Endothelial cell of umbilical vein (primary cell): ENCODE measurements around the gene RELCH. TPM values are rescaled to one million over a fixed set of nuclear protein-coding genes. Genes with fewer than 3 reads are reported as not detected.

Experiments used
- BruUV-seq: library from RNA; stranded (reverse); fragments of 400-500 nt; replicated peaks from 2 replicates; lab custom pipeline; 2021; lab: Mats Ljungman, UMichigan
- CTCF ChIA-PET: fragments of 300-600, 350-600 bp; sonication (Branson Sonifier 250); formaldehyde crosslinking; loops from one replicate; lab custom pipeline; 2021; ENCODE audit warnings: antibody characterized with exemption, inconsistent platforms; lab: Charles Lee
- POLR2A ChIA-PET: fragments of 300-600, 350-600 bp; sonication (Branson Sonifier 250); formaldehyde crosslinking; loops from one replicate; lab custom pipeline; 2021; ENCODE audit warnings: antibody characterized with exemption, inconsistent platforms; lab: Charles Lee
- DNase-seq: peaks from one replicate; pipeline ENCODE4 v3.0.0-alpha.2; 2011; ENCODE audit warnings: low read depth, low spot score
- FAIRE-seq: peaks from 2 replicates; lab custom pipeline; 2011; peaks lifted over from hg19 to GRCh38; lab: Jason Lieb, UNC
- H2AFZ ChIP-seq: 2 replicates; pipeline ENCODE4 v1.6.0; 2012; ENCODE audit warnings: low read depth, low read length, control low read depth, inconsistent platforms
- H3K27ac ChIP-seq: 2 replicates; pipeline ENCODE4 v1.5.1; 2011; ENCODE audit warnings: low read depth, mild to moderate bottlenecking, control low read depth, low read length, moderate library complexity; ENCODE audit not compliant: insufficient read depth
- H3K27me3 ChIP-seq, 2 experiments: 2 replicates each; pipeline versions ENCODE4 v1.6.0 to v1.6.1; 2011; ENCODE audit warnings: low read length in 2 of 2, mixed read lengths in 1 of 2; ENCODE audit not compliant: control insufficient read depth in 2 of 2, insufficient read depth in 2 of 2
- H3K36me3 ChIP-seq, 2 experiments: 2 replicates in 1 of 2; 3 replicates in 1 of 2; pipeline ENCODE4 v1.5.1; 2011; ENCODE audit warnings: low read length in 2 of 2, mild to moderate bottlenecking in 1 of 2, moderate library complexity in 1 of 2; ENCODE audit not compliant: control insufficient read depth in 2 of 2, insufficient read depth in 2 of 2; ENCODE audit errors: extremely low read depth in 1 of 2
- H3K4me1 ChIP-seq: 3 replicates; pipeline ENCODE4 v1.5.1; 2011; ENCODE audit warnings: mild to moderate bottlenecking, low read length; ENCODE audit not compliant: control insufficient read depth, insufficient read depth; ENCODE audit errors: extremely low read depth
- H3K4me2 ChIP-seq: 2 replicates; pipeline ENCODE4 v1.6.1; 2011; ENCODE audit warnings: low read length, control low read depth, mixed read lengths; ENCODE audit not compliant: insufficient read depth
- H3K4me3 ChIP-seq, 3 experiments: fragments of 200-600 bp in 1 of 3; sonication (generic), shearing (Covaris generic) in 1 of 3; replicated peaks in 1 of 3; 2 replicates each; pipeline ENCODE4 v1.5.1; 2011 to 2016; ENCODE audit warnings: control low read depth in 3 of 3, low read length in 3 of 3, mild to moderate bottlenecking in 2 of 3, inconsistent platforms in 1 of 3, low read depth in 1 of 3, moderate library complexity in 1 of 3; ENCODE audit not compliant: insufficient read depth in 1 of 3
- H3K79me2 ChIP-seq: 2 replicates; pipeline ENCODE4 v1.6.0; 2012; ENCODE audit warnings: low read length, inconsistent platforms; ENCODE audit not compliant: control insufficient read depth, insufficient read depth
- H3K9ac ChIP-seq: replicated peaks from 2 replicates; pipeline ENCODE3; 2011; ENCODE audit warnings: low read length, control low read depth; ENCODE audit not compliant: insufficient read depth; ENCODE audit errors: extremely low read depth
- H3K9me1 ChIP-seq: replicated peaks from 3 replicates; pipeline ENCODE4 v1.6.0; 2011; ENCODE audit warnings: mild to moderate bottlenecking, low read length; ENCODE audit not compliant: control insufficient read depth, insufficient read depth; ENCODE audit errors: extremely low read depth
- H3K9me3 ChIP-seq: replicated peaks from 2 replicates; pipeline ENCODE4 v1.5.1; 2012; ENCODE audit warnings: low read length, inconsistent platforms; ENCODE audit not compliant: control insufficient read depth, insufficient read depth
- H4K20me1 ChIP-seq: replicated peaks from 2 replicates; pipeline ENCODE3; 2011; ENCODE audit warnings: mild to moderate bottlenecking, low read length; ENCODE audit not compliant: control insufficient read depth, insufficient read depth; ENCODE audit errors: extremely low read depth
- CTCF ChIP-seq, 2 donors: IDR thresholded peaks; 1 replicate in 1 of 2; 2 replicates in 1 of 2; pipeline ENCODE4 v1.5.1; 2011; ENCODE audit warnings: low read length in 2 of 2, mild to moderate bottlenecking in 2 of 2, moderate library complexity in 2 of 2, control low read depth in 1 of 2, inconsistent platforms in 1 of 2, low read depth in 1 of 2; ENCODE audit not compliant: insufficient read depth in 1 of 2; ENCODE audit errors: extremely low read depth in 1 of 2
- EZH2 ChIP-seq: IDR thresholded peaks from 2 replicates; pipeline ENCODE4 v1.6.1; 2012; ENCODE audit warnings: borderline replicate concordance, low read depth, mild to moderate bottlenecking, moderate library complexity, low read length, inconsistent platforms; ENCODE audit not compliant: severe bottlenecking
- FOS ChIP-seq: IDR thresholded peaks from 2 replicates; pipeline ENCODE4 v1.6.1; 2011; ENCODE audit warnings: mild to moderate bottlenecking, low read length, moderate library complexity, borderline replicate concordance; ENCODE audit not compliant: insufficient read depth
- GATA2 ChIP-seq: IDR thresholded peaks from 2 replicates; pipeline ENCODE4 v1.7.0; 2011; ENCODE audit warnings: low read depth, mild to moderate bottlenecking, moderate library complexity, mixed read lengths, low read length; ENCODE audit not compliant: insufficient read length, insufficient read depth
- JUN ChIP-seq: IDR thresholded peaks from 2 replicates; pipeline ENCODE4 v1.6.1; 2011; ENCODE audit warnings: borderline replicate concordance, low read depth; ENCODE audit not compliant: insufficient read length, insufficient read depth
- MAX ChIP-seq: IDR thresholded peaks from 2 replicates; pipeline ENCODE4 v1.6.1; 2011; ENCODE audit not compliant: insufficient read depth, insufficient read length
- MYC ChIP-seq: IDR thresholded peaks from one replicate; pipeline ENCODE4 v1.6.1; 2011; ENCODE audit warnings: mild to moderate bottlenecking, low read depth, low read length
- POLR2A ChIP-seq: IDR thresholded peaks from 2 replicates; pipeline ENCODE4 v1.6.1; 2012; ENCODE audit warnings: low read depth, mild to moderate bottlenecking, control low read depth, low read length
- POLR2AphosphoS5 ChIP-seq: IDR thresholded peaks from 2 replicates; pipeline ENCODE4 v1.6.1; 2012; ENCODE audit warnings: low read depth, mild to moderate bottlenecking, control low read depth, low read length, moderate library complexity; ENCODE audit not compliant: insufficient read depth
- dilution Hi-C: fragments of 300-500 bp; cut with MboI; formaldehyde crosslinking; loops from one replicate; pipeline ENCODE4 v1.15.0; 2019; ENCODE audit warnings: low sequenced_read_pairs; ENCODE audit not compliant: extremely low pct_ligation_motif_present
- intact Hi-C: fragments of 100-400 bp; cut with micrococcal nuclease; formaldehyde crosslinking; loops from one replicate; pipeline ENCODE4 v1.10.0; 2022
- polyA plus RNA-seq, 4 experiments: library from polyadenylated mRNA; depleted of rRNA in 3 of 4; stranded (reverse) in 3 of 4; unstranded in 1 of 4; fragments of >200 nt; gene quantifications; 2 replicates each; pipeline versions ENCODE4 v1.2.1 to v1.2.3, GENCODE V29; 2011 to 2012; ENCODE audit warnings: missing spikeins in 1 of 4
- total RNA-seq: library from RNA; stranded (reverse); gene quantifications from 2 replicates; pipeline ENCODE4 v1.2.3, GENCODE V29; 2021

Gene RELCH
- total and polyA plus RNA-seq, 2 donors (not counting 3 experiments of a cell fraction or from before 2014, with no cell fraction given), result 6.6 to 25.2 TPM

GRCh38 chr18:62201870-62202269, 14.8 kb downstream of the RELCH start:
- Histone ChIP-seq H3K27ac (no peak overlapping the region), H3K4me1 (peaks cover 4% of the 10 kb centered on the region), H3K9ac (no peak overlapping the region), H3K9me3 (no peaks in the 10 kb centered on the region), H3K4me2 (no peak overlapping the region), H3K4me3 (no peak overlapping the region), H3K36me3 (no peaks in the 10 kb centered on the region), H3K27me3 (no peaks in the 10 kb centered on the region), H2AFZ (no peak overlapping the region), H3K9me1 (no peaks in the 10 kb centered on the region), H3K79me2 (peaks cover 57% of the 10 kb centered on the region), H4K20me1 (peaks cover 2% of the 10 kb centered on the region)
- POLR2A ChIA-PET, result no interaction called here
- BruUV-seq, result no TSS peak
- TF ChIP-seq FOS (no peak), EZH2 (no peak), CTCF (IDR thresholded peaks at IDR 0.05; ENCODE audit: extremely low read depth in 1 of 2, insufficient read depth in 1 of 2, low read depth in 1 of 2, low read length in 2 of 2) (no peak), POLR2AphosphoS5 (no peak), POLR2A (no peak), GATA2 (no peak), MYC (no peak), JUN (no peak), MAX (no peak)
- intact Hi-C loops (no loop called here), dilution Hi-C loops (no loop called here)
- CTCF ChIA-PET, result no interaction called here
- FAIRE-seq (no peak), DNase-seq (no peak)
